ENCODE data around the gene ROCK2. TPM values are rescaled to one million over a fixed set of nuclear protein-coding genes. Genes with fewer than 3 reads are reported as not detected.

The ROCK2 gene
- total RNA-seq, 2 donors from 2014 or later = 19.1 to 26.3 TPM

DNA sequence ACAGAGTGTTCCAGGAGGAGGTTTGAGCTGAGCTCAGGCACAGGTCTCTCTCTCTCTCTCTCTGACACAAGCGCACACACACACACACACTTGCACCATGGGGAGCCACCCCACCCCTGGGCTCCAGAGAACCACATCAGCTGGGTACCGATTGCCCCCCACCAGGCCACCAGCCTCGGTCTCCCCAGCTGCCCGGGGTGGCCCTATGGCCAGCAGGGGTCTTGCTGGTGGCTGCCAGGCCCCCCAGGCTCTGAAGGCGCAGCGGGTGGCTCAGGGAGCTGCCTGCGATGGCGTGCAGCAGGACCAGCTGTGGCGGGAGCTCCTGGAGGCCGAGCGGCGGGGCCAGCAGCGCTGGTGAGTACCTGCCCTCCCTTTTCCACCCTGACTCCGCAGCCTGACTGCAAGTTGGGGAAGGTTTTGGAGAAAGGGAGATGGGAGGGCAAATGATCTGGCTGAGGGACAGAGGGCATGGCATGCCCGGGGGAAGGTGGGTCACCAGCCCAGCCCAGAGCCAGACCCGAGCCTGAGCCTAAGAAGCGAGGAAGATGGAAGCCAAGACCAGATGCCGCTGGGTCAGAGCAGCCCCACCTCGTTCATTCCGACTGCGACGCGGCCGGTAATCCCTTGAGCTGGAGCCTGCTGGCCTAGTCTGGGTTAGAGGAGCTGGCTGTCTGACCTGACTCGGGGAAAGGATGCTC lies 211.0 kb downstream of the ROCK2 start:
- H3K36me3 Mint-ChIP-seq = no peaks in the 10 kb centered on the region
- peak overlapping the region; percentile 89 for H3K4me3 Mint-ChIP-seq

DNA sequence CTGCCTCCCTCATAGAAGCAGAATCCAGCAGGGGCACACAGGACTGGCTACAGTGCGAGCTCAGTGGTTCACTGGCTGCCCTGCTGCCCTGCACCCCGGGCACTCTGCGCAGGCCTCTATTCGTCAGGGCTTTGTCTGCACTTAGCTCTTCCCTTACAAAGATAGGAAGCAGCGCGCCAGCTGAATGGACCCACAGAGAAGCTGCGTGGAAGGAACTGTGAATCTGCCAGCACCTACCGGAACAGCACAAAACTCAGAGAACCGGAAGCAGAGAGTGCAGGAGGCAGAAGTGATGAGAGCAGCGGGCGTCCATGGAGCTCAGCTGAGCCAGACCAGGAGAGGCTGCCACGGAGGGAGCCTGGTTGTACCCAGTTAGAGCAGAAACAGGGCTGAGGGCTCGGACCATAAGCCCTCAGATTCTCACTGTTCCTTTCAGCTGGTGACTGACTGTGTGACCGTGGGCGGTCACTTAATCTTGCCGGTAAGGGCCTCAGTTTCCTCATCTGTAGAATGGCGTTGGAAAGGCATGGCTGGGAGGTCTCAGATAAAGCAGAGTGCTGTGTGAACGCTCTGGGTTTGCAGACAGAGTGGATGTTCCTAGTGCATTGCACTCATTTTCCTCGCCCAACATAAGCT lies 212.3 kb downstream of the ROCK2 start:
- peak overlapping the region in 1 of 2 donors; percentile 91 for H3K27ac Mint-ChIP-seq
- DNase-seq (ENCODE audit: low spot score) = no peak

More for the DNA sequence above, 211.0 kb downstream of the ROCK2 start:
- ATAC-seq = no peak
- peaks cover 9 to 12% of the 10 kb centered on the region in 2 donors for H3K27me3 Mint-ChIP-seq
- H3K9me3 Mint-ChIP-seq = no peaks in the 10 kb centered on the region
- no peak for DNase-seq (ENCODE audit: low spot score)
- peak overlapping the region; percentile 63 to 91 for H3K27ac Mint-ChIP-seq
- H3K4me1 Mint-ChIP-seq (ENCODE audit: low read depth in 2 of 2) = peaks cover 8% of the 10 kb centered on the region in 2 donors

DNA sequence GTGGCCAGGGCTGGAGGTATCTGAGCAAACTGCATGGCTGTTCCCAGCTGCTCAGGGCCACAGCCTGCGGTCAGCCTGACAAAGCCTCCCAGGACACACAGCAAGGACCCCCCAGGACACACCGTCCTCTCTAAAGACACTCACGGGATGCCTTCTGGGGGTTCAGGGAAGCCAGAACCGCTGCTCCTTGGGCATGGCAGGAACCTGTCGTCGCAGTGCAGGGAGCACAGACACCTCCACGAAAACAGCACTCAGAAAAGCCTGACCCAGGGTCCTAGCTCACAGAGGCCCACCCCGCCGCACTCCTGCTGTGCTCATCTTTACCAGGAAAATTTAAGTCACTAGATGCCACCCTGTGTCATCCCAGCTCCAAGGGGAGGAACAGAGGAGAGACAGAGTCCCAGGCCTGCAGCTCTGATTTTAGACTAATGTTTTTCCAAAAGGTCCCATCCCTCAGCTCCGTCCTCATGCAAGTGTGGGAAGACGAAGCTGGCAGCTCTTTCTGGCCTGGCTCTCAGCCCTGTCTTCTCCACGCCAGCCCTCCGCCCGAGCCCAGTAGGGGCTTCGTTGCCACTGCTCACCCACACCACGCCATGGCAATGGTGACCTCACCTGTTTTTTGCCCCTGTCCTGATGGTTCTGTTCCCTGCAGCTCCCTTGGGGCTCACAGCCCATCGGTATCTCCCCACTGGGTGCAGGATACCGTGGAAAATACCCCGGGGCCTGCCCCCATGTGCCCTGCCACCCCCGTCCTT lies 213.1 kb downstream of the ROCK2 start:
- Mint-ChIP-seq H3K27ac (no peak overlapping the region), H3K27me3 (peaks cover 5 to 7% of the 10 kb centered on the region in 2 donors), H3K9me3 (no peaks in the 10 kb centered on the region), H3K36me3 (no peaks in the 10 kb centered on the region), H3K4me3 (peak overlapping the region; percentile 50), H3K4me1 (ENCODE audit: low read depth in 2 of 2) (peaks cover 8% of the 10 kb centered on the region in 2 donors)
- ATAC-seq (no peak), DNase-seq (ENCODE audit: low spot score) (no peak)

More for the DNA sequence above, 212.3 kb downstream of the ROCK2 start:
- peak overlapping the region; percentile 89 for H3K4me3 Mint-ChIP-seq
- ATAC-seq = no peak
- H3K27me3 Mint-ChIP-seq = peaks cover 9 to 12% of the 10 kb centered on the region in 2 donors
- H3K4me1 Mint-ChIP-seq (ENCODE audit: low read depth in 2 of 2) = peaks cover 8% of the 10 kb centered on the region in 2 donors
- no peaks in the 10 kb centered on the region for H3K9me3 Mint-ChIP-seq
- no peaks in the 10 kb centered on the region for H3K36me3 Mint-ChIP-seq

Other genes with a start within 250 kb of the ROCK2 start
- 10 to 100 TPM in 1 of 2 donors, 1 to 10 TPM in 1; 8.2 to 13.0 TPM for gene SLC66A3, start 189.2 kb downstream of the ROCK2 start, total RNA-seq
- 10 to 100 TPM; 10.8 to 11.6 TPM for gene E2F6, start 121.5 kb upstream of the ROCK2 start, total RNA-seq
- 1 to 10 TPM; 1.1 to 2.2 TPM for gene GREB1, start 189.4 kb upstream of the ROCK2 start, total RNA-seq